ENCODE data around the gene ATP1A1. TPM values are rescaled to one million over a fixed set of nuclear protein-coding genes. Genes with fewer than 3 reads are reported as not detected.

Gene ATP1A1
- total RNA-seq, 1 donor, result 122 TPM

GRCh38 chr1:116375148-116375886, 2.3 kb downstream of the ATP1A1 start:
- Histone ChIP-seq H3K4me2 (ENCODE audit: insufficient read depth, low read length) (peak overlapping the region; percentile 82), H3K9me3 (ENCODE audit: low read depth, low read length) (no peaks in the 10 kb centered on the region), H3K27ac (ENCODE audit: low read depth, low read length) (peak overlapping the region; percentile 99), H3K27me3 (ENCODE audit: insufficient read depth, low read length) (peaks cover 7% of the 10 kb centered on the region), H3K36me3 (ENCODE audit: insufficient read depth, low read length) (no peaks in the 10 kb centered on the region), H3K79me2 (ENCODE audit: insufficient read depth, low read length) (peaks cover 49% of the 10 kb centered on the region), H3K4me1 (ENCODE audit: insufficient read depth, low read length) (peaks cover 61% of the 10 kb centered on the region), H3K4me3 (ENCODE audit: insufficient read depth, low read length) (peak overlapping the region; percentile 81), H4K20me1 (ENCODE audit: insufficient read depth, low read length) (peaks cover 15% of the 10 kb centered on the region), H2AFZ (ENCODE audit: low read length) (no peak overlapping the region)
- no peak for DNase-seq (ENCODE audit: insufficient read length, low spot score, missing footprints)
- no peak for TF ChIP-seq CTCF (IDR thresholded peaks at IDR 0.05; ENCODE audit: extremely low read depth, low read depth, low read length)

GRCh38 chr1:116375887-116376728, 3.1 kb downstream of the ATP1A1 start:
- Histone ChIP-seq H3K79me2 (ENCODE audit: insufficient read depth, low read length) (peaks cover 56% of the 10 kb centered on the region), H4K20me1 (ENCODE audit: insufficient read depth, low read length) (peaks cover 23% of the 10 kb centered on the region), H3K4me3 (ENCODE audit: insufficient read depth, low read length) (peak overlapping the region; percentile 81), H2AFZ (ENCODE audit: low read length) (peak overlapping the region; percentile 30), H3K4me1 (ENCODE audit: insufficient read depth, low read length) (peaks cover 61% of the 10 kb centered on the region), H3K27me3 (ENCODE audit: insufficient read depth, low read length) (no peaks in the 10 kb centered on the region), H3K4me2 (ENCODE audit: insufficient read depth, low read length) (peak overlapping the region; percentile 82), H3K36me3 (ENCODE audit: insufficient read depth, low read length) (no peaks in the 10 kb centered on the region), H3K27ac (ENCODE audit: low read depth, low read length) (peak overlapping the region; percentile 99), H3K9me3 (ENCODE audit: low read depth, low read length) (no peaks in the 10 kb centered on the region)
- DNase-seq (ENCODE audit: insufficient read length, low spot score, missing footprints), result peak; percentile 86
- TF ChIP-seq CTCF (IDR thresholded peaks at IDR 0.05; ENCODE audit: extremely low read depth, low read depth, low read length), result no peak

- Histone ChIP-seq H3K9me3 (ENCODE audit: low read depth, low read length) (no peaks in the 10 kb centered on the region), H3K36me3 (ENCODE audit: insufficient read depth, low read length) (no peaks in the 10 kb centered on the region), H3K27me3 (ENCODE audit: insufficient read depth, low read length) (no peaks in the 10 kb centered on the region), H3K79me2 (ENCODE audit: insufficient read depth, low read length) (peaks cover 62% of the 10 kb centered on the region), H3K4me3 (ENCODE audit: insufficient read depth, low read length) (peak overlapping the region; percentile 81), H3K27ac (ENCODE audit: low read depth, low read length) (peak overlapping the region; percentile 99), H4K20me1 (ENCODE audit: insufficient read depth, low read length) (peaks cover 24% of the 10 kb centered on the region), H3K4me2 (ENCODE audit: insufficient read depth, low read length) (peak overlapping the region; percentile 82), H2AFZ (ENCODE audit: low read length) (no peak overlapping the region), H3K4me1 (ENCODE audit: insufficient read depth, low read length) (peaks cover 61% of the 10 kb centered on the region)
- no peak for DNase-seq (ENCODE audit: insufficient read length, low spot score, missing footprints)
- TF ChIP-seq CTCF (IDR thresholded peaks at IDR 0.05; ENCODE audit: extremely low read depth, low read depth, low read length), result no peak
These were observed 3.7 kb downstream of the ATP1A1 start for GRCh38 chr1:116376729-116377086.

All from osteoblast (primary cell).